ENCODE measurements around the gene PNCK.
A peak's percentile ranks its signal among the peaks of the same experiment; 100 is the strongest.
"Not testable (repeated sequence)": the region's sequence is repeated elsewhere in the genome, so short reads cannot be mapped to it uniquely, and the experiment has no call there.

Gene PNCK

DNA sequence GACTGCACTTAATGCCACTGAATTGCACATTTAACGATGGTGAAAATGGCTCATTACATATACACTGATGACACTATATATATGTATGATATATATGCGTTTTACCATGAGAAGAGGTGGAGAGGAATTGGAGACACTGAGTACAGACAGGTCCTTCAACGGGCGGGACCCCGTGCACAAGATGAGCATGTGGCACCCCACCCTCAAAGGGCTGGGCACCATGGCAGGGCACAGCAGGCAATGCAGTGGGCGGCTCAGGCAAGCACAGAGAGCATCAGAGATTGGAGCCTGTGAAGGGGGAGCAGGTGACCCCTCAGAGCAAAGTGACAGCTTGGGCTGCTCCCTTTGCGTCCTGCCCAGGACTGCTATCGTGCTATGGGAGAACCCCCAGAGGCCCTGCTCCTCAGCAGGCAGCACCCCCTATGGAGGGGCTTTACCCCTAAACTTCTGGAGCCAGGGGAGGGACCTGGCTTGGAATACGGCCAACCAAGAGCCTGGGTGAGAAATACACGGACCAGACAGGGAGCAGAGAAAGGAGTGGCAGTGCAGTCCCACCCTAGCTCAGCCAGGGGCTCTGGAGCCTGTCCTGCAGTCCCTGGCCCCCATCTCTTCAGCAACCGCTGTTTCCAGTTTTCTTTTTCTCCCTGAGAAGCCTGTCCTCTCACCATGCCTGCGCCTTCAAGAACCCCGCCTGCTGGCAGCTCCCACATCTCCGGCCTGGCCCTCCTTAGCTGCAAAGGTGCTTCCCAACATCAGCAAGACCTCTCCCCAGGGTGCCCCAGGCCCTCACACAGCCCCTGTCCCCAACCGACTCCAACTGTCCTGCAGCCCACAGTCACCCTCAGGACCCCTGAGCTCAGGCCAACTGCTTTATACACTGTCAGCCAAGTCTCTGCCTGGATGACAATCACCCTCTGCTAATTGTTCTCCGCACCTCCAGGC lies 24.6 kb upstream of the PNCK start:
- no peak for DNase-seq

DNA sequence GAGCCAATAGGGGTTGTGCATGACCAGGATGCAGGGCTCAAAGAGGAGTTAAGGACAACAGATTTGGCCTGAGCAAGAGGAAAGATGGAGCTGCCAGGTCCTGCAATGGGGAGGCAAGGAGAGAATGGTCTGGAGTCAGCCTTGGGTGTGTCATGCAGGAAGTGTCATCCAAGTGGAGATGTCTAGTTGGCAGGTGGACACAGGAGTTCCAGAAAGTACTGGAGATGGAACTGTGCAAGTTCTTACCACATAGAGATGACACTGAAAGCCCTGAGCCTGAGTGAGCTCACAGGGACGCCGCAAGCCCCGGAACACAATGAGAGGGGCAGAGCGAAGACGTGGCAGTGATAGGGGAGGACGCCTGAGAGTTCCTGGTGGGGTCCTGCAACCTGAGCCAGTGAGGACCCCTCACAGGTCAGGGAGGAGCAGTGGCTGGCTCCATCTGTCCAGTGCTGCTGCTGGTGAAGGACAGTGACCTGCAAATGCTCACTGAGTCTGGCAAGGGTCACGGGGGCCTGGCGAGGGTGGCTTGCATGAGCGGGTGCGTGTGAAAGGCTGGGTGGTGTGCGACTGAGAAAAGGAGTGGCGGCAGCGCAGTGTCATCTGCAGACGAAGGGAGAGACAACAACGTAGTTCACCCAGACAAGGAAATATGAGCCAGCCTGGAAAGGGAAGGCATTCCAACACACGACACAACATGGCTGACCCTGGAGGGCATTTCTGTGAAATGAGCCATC lies 23.5 kb upstream of the PNCK start:
- not testable (repeated sequence) for DNase-seq

DNA sequence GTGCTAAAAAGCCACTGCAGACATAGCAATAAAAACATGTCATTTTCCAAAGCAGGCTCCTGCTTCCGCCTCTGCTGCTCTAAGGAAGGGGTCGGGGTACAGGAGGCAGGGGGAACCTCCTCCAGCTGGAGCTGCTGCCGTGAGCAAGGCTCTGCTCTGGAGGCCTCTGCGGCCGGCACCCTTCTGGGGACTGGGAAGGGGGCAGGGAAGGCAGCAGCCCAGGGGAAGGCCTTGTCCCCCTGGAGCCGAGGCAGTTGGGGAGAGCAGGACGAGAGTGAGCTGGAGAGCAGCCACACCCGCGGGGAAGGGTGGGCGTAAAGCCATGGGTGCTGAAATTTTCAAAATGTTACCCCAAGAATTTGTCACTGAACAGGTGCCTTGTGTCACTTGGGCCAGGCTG lies 22.9 kb upstream of the PNCK start:
- not testable (repeated sequence) for DNase-seq

DNA sequence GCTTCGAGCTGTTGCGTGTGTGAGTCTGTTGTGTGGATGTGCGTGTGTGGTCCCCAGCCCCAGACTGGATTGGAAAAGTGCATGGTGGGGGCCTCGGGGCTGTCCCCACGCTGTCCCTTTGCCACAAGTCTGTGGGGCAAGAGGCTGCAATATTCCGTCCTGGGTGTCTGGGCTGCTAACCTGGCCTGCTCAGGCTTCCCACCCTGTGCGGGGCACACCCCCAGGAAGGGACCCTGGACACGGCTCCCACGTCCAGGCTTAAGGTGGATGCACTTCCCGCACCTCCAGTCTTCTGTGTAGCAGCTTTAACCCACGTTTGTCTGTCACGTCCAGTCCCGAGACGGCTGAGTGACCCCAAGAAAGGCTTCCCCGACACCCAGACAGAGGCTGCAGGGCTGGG lies 22.5 kb upstream of the PNCK start:
- DNase-seq, result no peak

DNA sequence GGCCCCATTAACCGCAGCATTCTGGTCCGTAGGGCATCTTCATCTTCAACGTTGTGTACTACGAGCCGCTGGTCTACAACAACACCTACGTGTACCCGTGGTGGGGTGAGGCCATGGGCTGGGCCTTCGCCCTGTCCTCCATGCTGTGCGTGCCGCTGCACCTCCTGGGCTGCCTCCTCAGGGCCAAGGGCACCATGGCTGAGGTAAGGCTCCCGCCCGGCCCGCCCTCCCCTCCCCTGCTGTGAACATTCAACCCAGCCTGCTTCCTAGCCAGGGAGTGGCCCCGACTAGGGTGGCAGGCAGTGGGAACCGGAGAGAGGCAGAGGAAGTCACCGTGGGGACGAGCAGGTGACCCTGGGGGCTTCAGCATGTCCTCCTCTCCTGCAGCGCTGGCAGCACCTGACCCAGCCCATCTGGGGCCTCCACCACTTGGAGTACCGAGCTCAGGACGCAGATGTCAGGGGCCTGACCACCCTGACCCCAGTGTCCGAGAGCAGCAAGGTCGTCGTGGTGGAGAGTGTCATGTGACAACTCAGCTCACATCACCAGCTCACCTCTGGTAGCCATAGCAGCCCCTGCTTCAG lies 21.2 kb upstream of the PNCK start:
- DNase-seq, result no peak

DNA sequence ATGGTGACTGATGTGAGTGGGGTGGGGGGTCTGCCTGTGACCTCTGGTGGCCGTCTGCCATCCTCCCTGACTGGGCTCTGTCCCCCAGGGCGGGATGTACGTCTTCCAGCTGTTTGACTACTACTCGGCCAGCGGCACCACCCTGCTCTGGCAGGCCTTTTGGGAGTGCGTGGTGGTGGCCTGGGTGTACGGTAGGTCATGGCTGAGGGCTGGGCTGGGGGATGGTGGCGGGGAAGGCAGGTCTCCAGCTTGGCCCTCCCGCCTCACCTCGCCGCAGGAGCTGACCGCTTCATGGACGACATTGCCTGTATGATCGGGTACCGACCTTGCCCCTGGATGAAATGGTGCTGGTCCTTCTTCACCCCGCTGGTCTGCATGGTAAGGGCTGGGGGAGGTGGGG lies 20.6 kb upstream of the PNCK start:
- not testable (repeated sequence) for DNase-seq

DNA sequence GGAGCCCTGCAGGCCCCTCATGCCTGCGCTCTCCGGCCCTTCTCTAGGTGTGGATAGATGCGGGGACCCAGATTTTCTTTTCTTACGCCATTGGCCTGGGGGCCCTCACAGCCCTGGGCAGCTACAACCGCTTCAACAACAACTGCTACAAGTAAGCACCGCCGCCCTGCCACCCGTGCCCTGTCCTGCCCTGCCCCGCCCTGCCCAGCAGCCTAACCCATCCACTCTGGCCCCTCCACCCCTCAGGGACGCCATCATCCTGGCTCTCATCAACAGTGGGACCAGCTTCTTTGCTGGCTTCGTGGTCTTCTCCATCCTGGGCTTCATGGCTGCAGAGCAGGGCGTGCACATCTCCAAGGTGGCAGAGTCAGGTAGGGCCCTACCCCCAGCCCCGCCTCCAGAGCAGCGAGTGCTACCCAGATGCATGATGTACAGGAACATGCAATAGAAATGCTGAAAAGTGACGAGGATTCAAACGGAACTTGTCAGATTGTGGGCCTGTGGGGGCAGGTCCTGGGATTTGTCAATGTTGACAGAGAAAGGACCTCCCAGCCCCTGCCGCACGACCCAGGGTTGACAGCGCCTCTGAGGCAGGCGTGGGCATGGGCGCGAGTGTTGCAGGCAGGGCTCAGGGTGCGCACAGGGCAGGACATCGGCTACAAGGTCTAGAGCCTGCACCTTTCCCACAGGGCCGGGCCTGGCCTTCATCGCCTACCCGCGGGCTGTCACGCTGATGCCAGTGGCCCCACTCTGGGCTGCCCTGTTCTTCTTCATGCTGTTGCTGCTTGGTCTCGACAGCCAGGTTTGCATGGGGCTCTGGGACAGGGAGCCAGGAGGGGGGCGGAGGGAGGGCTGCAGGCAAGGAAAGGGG lies 19.8 kb upstream of the PNCK start:
- DNase-seq, result no peak

DNA sequence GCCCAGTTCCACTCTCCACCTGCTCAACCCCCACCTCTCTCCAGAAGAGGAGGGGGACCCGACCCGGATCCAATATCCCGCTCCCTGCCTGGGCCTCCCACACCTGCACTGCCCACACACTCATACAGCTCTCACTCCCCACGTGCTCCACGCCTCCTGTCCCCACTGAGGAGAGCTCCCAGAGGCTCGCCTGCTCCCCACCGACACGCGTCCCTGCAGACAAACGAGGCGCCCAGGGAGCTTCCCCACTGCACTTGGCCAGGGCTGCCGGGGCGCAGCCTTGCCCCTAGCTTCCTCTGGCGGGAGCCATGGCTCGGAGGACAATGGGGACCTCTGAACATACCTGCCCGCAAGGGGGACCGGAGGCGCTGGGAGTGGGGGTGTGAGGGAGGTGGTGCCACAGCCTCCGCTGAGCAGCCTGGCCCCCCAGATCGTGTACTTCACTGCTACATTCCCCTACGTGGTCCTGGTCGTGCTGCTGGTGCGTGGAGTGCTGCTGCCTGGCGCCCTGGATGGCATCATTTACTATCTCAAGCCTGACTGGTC lies 19.1 kb upstream of the PNCK start:
- DNase-seq, result no peak

DNA sequence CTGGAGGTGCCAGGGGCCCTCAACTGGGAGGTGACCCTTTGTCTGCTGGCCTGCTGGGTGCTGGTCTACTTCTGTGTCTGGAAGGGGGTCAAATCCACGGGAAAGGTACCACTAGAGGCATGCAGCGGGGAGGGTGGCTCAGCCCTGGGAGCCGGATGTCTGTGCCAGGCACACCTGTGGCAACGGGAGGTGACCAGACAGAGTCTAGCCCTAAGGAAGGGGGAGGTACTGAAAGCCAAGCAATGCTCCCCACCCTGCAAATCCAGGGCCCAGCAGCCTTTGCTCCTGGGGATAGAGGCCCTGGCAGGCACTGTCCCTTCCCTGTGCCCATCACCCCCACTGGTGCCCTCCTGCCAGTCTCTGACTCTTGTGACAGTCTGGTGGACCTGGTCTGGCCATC lies 18.4 kb upstream of the PNCK start:
- no peak for DNase-seq

DNA sequence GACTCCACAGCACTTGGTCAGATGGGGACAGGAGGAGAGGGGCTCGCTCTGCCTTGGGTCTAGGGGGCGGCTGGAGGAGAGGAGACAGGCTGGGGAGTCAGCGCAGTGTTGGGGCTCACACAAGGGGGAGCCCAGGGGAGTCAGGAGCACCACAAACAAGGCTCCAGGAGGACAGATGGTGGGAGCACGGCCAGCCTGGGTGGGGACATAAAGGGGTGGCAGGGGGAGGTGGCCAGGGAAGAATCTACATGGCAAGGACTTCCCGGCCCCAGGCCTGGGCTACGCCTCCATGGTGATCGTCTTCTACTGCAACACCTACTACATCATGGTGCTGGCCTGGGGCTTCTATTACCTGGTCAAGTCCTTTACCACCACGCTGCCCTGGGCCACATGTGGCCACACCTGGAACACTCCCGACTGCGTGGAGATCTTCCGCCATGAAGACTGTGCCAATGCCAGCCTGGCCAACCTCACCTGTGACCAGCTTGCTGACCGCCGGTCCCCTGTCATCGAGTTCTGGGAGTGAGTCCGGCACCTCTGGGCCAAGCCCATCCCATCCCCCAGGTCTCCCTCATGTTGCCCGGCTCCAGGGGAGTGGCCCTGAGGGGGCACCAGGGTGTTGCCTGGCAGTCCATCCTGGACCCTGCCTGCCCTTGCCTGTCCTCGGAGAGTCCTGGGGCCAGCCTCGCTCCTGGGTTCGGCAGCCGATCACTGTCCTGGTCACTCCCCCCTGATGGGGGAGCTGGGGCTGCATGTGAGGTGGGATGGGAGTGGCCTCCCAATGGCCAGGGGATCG lies 17.6 kb upstream of the PNCK start:
- DNase-seq, result not testable (repeated sequence)

DNA sequence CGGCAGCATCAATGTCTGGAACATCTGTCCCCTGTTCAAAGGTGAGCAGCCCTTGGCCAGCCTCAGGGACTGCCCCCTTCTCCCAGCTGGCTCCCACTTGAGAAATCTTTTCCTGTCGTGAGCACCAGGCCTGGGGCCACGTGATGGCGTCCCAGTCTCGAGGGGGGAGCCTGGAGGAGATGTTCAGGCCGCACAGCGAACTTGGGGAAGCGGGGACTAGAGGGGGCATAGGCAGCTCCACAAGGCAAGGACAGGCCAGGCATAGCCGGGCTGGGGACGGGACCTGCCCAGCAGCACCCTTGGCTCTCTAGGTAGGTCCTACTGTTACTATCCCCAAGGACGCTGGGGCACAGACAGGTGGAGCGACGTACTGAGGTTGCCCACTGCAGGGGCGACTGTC lies 16.9 kb upstream of the PNCK start:
- no peak for DNase-seq

DNA sequence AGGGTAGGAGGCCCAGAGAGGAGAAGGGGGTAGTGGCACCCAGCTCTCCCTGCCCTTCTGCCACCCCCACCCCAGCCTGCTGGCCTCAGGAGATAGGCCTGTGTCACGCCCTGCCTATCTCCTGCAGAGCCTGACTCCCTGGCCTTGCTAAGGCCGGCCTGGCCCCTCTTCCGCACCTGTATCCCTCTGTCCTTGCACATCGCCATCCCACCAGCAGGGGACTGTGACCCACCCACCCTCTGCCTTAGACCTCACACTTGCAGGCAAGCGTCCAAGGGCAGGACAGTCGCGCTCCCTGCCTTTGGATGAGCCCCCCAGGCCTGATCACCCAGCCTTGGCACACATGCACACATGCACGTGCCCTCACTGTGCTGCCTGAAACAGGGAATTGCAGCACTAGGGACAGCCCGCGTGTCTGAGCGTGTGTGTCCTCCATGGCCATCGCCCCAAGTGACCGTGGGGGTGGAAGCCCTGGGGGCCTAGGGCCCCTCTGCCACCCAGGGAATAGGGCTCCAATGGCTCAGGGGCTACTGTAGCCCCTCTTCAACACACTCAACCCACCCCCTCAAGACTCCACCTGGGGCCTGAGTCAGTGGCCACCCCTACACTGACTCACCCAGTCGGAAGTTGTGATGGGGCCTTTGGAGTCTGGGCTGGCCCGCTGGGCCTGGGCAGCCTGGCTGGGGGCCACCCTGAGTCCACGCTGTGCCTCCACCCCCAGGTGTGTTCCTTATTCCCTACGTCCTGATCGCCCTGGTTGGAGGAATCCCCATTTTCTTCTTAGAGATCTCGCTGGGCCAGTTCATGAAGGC lies 16.2 kb upstream of the PNCK start:
- DNase-seq, result no peak

DNA sequence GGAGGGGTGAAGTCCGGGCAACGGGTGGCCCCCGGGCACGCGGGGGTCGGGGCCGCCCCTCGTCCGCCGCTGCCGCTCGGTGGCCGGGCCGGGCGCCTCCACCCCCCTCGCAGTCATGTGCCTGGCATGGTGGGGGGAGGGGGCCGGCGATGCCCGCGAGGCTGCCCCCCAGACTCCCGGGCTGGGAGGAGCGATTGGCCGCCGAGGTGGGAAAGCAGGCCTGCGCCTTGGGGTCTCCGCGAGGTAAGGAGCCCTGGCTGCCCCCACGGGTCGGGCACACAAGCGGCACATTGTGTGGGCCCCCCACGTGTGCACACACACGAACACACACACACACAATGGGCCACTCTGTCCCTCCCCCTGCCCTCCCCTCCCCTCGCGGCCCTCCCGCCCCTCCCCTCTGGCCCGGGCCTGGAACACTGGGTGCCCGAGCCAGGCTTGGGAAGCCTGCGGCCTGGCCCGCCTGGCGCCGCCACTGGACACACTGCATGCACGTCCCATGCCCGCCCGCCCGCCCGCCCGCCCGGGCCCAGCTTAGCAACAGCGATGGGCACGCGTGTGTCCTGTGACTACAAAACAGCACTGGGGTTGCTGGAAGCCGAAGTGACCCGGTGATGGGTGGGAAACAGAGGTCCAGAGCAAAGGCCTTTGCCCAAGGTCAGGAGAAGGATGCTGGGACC lies 15.4 kb upstream of the PNCK start:
- no peak for DNase-seq

DNA sequence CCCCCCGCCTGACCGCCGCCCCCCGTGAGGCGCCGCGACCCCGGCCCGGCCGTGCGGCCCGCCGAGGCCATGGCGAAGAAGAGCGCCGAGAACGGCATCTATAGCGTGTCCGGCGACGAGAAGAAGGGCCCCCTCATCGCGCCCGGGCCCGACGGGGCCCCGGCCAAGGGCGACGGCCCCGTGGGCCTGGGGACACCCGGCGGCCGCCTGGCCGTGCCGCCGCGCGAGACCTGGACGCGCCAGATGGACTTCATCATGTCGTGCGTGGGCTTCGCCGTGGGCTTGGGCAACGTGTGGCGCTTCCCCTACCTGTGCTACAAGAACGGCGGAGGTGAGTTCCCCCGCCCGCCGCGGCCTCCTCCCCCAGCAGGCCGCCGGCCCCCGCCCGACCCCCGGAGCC lies 14.9 kb upstream of the PNCK start:
- no peak for DNase-seq

DNA sequence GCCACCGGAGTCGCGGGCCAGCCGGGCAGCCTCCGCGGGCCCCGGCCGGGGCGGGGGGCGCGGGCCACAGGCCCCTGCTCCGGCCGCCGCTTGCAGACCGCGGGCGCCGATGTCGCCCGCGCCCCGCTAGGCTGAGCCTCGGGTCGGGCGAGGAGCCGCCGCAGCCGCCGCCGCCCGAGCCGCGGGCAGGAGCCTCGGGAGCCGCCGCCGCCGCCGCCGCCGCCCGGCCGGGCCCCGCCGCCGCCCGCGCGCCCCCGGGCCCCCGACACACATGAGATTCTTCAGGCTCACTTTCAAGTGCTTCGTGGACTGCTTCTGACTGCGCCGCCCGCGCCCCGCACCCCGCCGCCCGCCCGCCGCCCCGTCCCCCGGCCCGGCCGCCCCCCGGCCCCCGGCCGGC lies 14.5 kb upstream of the PNCK start:
- no peak for DNase-seq

DNA sequence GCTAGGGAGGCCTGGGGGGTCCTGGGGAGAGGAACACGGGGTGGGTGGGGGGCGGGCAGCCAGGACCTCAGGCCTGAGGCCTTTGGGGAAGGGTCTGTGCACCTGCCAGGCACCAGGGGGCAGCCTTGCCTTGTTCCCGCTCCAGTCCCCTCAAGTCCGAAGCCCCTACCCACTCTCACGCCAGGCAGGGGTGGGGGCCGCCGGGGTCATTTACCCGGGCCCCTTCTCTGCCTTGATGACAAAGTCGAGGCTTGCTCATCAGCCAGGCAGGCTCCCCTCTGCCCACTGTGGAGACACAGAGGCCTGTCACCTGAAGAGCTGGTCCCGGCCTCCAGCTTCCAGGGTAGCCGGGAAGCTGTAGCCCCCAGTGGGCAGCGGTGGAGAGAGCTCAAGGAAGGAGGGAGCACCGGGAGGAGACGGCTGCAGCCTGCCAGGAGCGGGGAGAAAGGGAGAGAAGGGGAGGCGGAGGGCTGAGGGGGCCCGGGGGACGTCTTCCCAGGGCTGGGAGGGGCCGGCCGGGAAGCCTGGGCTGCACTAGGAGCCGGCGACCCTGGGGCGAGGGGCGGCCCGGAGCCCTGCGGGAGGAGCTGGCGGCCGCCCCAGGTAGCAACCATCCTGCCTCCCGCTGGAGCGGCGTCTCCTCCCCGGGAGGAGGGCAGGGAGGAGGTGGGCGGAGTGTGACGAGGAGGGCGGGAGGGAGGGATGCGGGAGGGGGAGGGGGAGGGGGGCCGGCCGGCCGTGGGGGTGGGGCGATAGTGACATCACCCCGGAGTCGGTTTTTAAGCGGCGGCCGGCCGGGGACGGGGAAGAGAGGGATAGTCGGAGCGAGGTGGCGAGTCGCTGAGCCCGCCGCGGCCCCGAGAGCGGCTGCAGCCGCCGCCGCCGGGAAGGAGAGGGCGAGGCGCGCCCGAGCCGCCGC lies 13.8 kb upstream of the PNCK start, which contains the start of gene SLC6A8:
TSS of gene SLC6A8 (plus strand) at position 806 of the 919 bp plus-strand sequence. CDS start 649 bp downstream, outside the sequence.
- peak; percentile 22 for DNase-seq

DNA sequence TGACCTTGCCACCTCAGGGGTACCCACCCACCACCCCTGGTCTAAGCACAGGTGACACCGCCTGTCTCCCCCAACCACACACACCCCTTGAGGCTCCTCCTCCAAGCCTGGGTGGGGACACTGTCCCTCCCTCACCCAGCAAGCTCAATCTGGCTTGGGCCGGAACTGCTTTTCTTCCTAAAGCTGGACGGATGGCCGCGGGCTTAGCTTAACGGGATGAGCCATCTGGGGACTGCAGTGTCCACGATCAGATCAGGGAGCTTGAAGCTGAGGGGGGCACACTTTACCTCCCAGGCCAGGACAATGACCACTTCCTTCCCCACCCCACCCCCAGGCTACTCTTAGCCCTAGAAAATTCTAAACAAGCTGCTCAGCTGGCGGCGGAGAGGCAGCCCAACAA lies 13.1 kb upstream of the PNCK start:
- DNase-seq, result no peak

DNA sequence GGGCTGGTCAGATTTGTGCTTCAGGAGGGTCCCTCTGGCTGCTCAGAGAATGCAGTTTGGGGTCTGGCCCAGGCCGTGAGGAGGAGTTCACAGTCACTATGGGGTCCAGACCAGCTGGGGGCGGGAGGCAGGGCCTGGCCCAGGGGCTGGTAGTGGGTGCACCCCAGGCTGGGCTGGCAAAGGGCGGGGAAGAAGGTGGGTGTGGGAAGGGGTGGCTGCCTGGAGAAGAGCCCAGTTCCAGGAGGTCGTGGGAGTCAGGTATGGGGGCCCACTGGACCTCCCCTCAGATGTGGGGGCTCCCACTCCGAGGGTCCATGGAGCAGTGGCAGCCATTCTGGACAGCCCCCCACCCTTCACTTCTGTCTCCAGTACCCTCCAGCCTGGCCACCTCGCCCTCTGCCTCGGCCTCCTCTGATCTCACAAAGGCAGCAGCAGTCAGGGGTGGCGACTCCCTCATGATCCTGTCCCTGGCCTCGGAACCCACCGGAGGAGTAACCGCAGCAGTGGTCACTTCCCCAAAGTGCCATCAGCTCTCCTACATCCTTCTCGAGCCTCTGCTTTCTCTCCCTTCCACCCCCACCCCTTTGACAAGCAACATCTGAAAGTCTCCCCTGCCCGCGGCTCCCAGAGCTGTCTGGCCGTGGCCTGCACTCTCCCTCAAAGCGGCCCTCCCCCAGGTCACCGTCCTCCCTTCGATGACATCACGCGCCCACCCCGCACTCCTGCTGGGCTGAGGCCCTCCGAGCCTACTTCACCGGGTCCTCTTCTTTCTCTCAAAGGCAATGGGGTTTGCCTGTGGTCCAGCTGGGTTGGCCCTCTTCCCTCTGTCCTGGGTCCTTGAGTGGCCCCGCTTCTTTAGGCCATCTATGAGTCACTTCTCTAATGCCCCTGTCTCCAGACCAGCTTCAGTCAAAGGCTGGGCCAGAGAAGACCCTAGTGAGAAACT lies 12.4 kb upstream of the PNCK start:
- DNase-seq, result no peak
